A549 (cell line): ENCODE results near the gene TMEM108. TPM values are rescaled to one million over a fixed set of nuclear protein-coding genes. Genes with fewer than 3 reads are reported as not detected.

ENCODE experiments used
- ATAC-seq, 2 experiments: fragments of 200-7000 bp in 1 of 2; fragments of >200 bp in 1 of 2; cut with Nextera tagmentation in 1 of 2; cut with Tn5 transposase in 1 of 2; 3 replicates each; pipeline versions ENCODE4 v1.8.0 to v1.9.1; 2018 to 2020; ENCODE audit warnings: mild to moderate bottlenecking in 1 of 2, moderate library complexity in 1 of 2
- CTCF ChIA-PET: fragments of 300-600 bp; sonication (Branson Sonifier 250); formaldehyde crosslinking; extraction: SDS; loops from one replicate; lab custom pipeline; 2021; ENCODE audit warnings: antibody characterized with exemption, inconsistent platforms; lab: Yijun Ruan, JAX
- POLR2A ChIA-PET: fragments of 350-600 bp; formaldehyde crosslinking; extraction: SDS; loops from one replicate; lab custom pipeline; 2021; ENCODE audit warnings: antibody characterized with exemption, inconsistent platforms; lab: Yijun Ruan, JAX
- DNase-seq, 2 experiments: peaks; one replicate each; pipeline versions ENCODE4 v3.0.0 to v3.0.0-alpha.2; 2011 to 2016; ENCODE audit warnings: low read depth in 1 of 2, low spot score in 1 of 2
- FAIRE-seq: peaks from 2 replicates; lab custom pipeline; 2011; peaks lifted over from hg19 to GRCh38; lab: Jason Lieb, UNC
- H3K27ac ChIP-seq, 2 experiments: fragments of >200 bp; sonication (Bioruptor Twin); formaldehyde crosslinking; 3 replicates each; pipeline ENCODE4 v1.5.1; 2016 to 2017
- H3K4me1 ChIP-seq: fragments of >200 bp; sonication (Bioruptor Twin); formaldehyde crosslinking; 3 replicates; pipeline ENCODE4 v1.6.1; 2016
- H3K4me2 ChIP-seq: fragments of >200 bp; sonication (Bioruptor Twin); formaldehyde crosslinking; 3 replicates; pipeline ENCODE4 v1.6.1; 2016
- H3K4me3 ChIP-seq: fragments of >200 bp; sonication (Bioruptor Twin); formaldehyde crosslinking; 3 replicates; pipeline ENCODE4 v1.5.1; 2016
- H3K9me3 ChIP-seq: fragments of >200 bp; sonication (Bioruptor Twin); formaldehyde crosslinking; 3 replicates; pipeline ENCODE4 v1.6.1; 2016
- BCL3 ChIP-seq: fragments of >200 bp; sonication (Bioruptor Twin); formaldehyde crosslinking; IDR thresholded peaks from 3 replicates; pipeline ENCODE4 v1.6.1; 2016
- BHLHE40 ChIP-seq: IDR thresholded peaks from 2 replicates; pipeline ENCODE4 v1.6.1; 2012; ENCODE audit warnings: low read depth, low read length, inconsistent platforms
- EHF ChIP-seq: fragments of 250-450 bp; sonication (Bioruptor Pico); IDR thresholded peaks from 2 replicates; pipeline ENCODE4 v1.5.0; 2020; ENCODE audit warnings: mild to moderate bottlenecking
- HDAC2 ChIP-seq: fragments of 200-600 bp; sonication (generic); IDR thresholded peaks from 2 replicates; pipeline ENCODE4 v1.6.1; 2016
- HMGXB4 ChIP-seq: fragments of 250-450 bp; sonication (Bioruptor Pico); IDR thresholded peaks from 2 replicates; pipeline ENCODE4 v1.5.0; 2021; ENCODE audit warnings: mild to moderate bottlenecking, moderate library complexity, borderline replicate concordance
- JUNB ChIP-seq: fragments of >200 bp; sonication (Bioruptor Twin); formaldehyde crosslinking; IDR thresholded peaks from 2 replicates; pipeline ENCODE4 v1.6.1; 2016
- MYC ChIP-seq: IDR thresholded peaks from 2 replicates; pipeline ENCODE4 v1.6.1; 2012; ENCODE audit warnings: mild to moderate bottlenecking, inconsistent platforms, low read length, improper control_type of control experiment, borderline replicate concordance
- NPAS2 ChIP-seq: fragments of 250-450 bp; sonication (Bioruptor Pico); IDR thresholded peaks from 2 replicates; pipeline ENCODE4 v1.8.0; 2022; ENCODE audit warnings: mild to moderate bottlenecking, moderate library complexity, borderline replicate concordance
- RFX5 ChIP-seq: fragments of 450-650 bp; IDR thresholded peaks from 2 replicates; pipeline ENCODE4 v1.7.1; 2014; ENCODE audit warnings: antibody characterized with exemption, mild to moderate bottlenecking, moderate library complexity
- TP53 ChIP-seq: fragments of 250-450 bp; sonication (Bioruptor Pico); IDR thresholded peaks from 2 replicates; pipeline ENCODE4 v1.5.0; 2021; ENCODE audit warnings: mild to moderate bottlenecking, moderate library complexity
- ZC3H11A ChIP-seq: fragments of 450-650 bp; IDR thresholded peaks from 2 replicates; pipeline ENCODE4 v1.6.1; 2014; ENCODE audit warnings: antibody characterized with exemption, mild to moderate bottlenecking
- WGBS: methylation state at CpG from one replicate; pipeline ENCODE4 v1.1.6; 2017; ENCODE audit errors: missing lambda C conversion rate; 5-methylcytosine and 5-hydroxymethylcytosine counted together
- polyA plus RNA-seq, 4 experiments: library from polyadenylated mRNA; depleted of rRNA in 3 of 4; stranded (reverse); fragments of >200 nt; fragmentation: RNase III in 1 of 4; extraction: RNeasy Plus Mini Kit Qiagen cat#74134 plus additional on column Dnase treatment in 1 of 4; gene quantifications; 2 replicates in 3 of 4; 3 replicates in 1 of 4; pipeline ENCODE4 v1.2.3, GENCODE V29; 2011 to 2017
- TF ChIP-seq, protein P1 (sequence below): IDR thresholded peaks from 2 replicates; pipeline ENCODE4 v1.6.1; 2012
- TF ChIP-seq, protein P2 (sequence below): fragments of 150-350 bp; IDR thresholded peaks from 2 replicates; pipeline ENCODE4 v1.6.1; 2014; ENCODE audit warnings: low read depth, mild to moderate bottlenecking, low read length
- TF ChIP-seq, protein P3 (sequence below): fragments of >200 bp; sonication (Bioruptor Twin); formaldehyde crosslinking; IDR thresholded peaks from 3 replicates; pipeline ENCODE4 v1.5.1; 2016
- TF ChIP-seq, protein P4 (sequence below): fragments of 450-650 bp; IDR thresholded peaks from 2 replicates; pipeline ENCODE4 v1.6.1; 2014; ENCODE audit warnings: antibody characterized with exemption

Gene TMEM108
- polyA plus RNA-seq, 2 of the 4 experiments (the other 2 are of a cell fraction), result not detected

GRCh38 chr3:133278260-133279043, 240.3 kb downstream of the TMEM108 start:
- H3K4me1 ChIP-seq, result no peaks in the 10 kb centered on the region
- POLR2A ChIA-PET, result no interaction called here
- DNase-seq, result no peak
- H3K9me3 ChIP-seq, result no peaks in the 10 kb centered on the region
- H3K4me3 ChIP-seq, result no peak overlapping the region
- no peak for TF ChIP-seq MYC
- TF ChIP-seq, protein P1, sequence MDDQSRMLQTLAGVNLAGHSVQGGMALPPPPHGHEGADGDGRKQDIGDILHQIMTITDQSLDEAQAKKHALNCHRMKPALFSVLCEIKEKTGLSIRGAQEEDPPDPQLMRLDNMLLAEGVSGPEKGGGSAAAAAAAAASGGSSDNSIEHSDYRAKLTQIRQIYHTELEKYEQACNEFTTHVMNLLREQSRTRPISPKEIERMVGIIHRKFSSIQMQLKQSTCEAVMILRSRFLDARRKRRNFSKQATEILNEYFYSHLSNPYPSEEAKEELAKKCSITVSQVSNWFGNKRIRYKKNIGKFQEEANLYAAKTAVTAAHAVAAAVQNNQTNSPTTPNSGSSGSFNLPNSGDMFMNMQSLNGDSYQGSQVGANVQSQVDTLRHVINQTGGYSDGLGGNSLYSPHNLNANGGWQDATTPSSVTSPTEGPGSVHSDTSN, result no peak
- TF ChIP-seq BCL3, result no peak
- TF ChIP-seq, all 56 proteins: peak for 0
- Histone ChIP-seq H3K4me2 (no peak overlapping the region), H3K27ac (no peak overlapping the region)
- CTCF ChIA-PET, result no interaction called here
- 48% methylated on average over 7 of the region's 7 CpGs for WGBS
- FAIRE-seq, result no peak
- ATAC-seq, result no peak

DNA sequence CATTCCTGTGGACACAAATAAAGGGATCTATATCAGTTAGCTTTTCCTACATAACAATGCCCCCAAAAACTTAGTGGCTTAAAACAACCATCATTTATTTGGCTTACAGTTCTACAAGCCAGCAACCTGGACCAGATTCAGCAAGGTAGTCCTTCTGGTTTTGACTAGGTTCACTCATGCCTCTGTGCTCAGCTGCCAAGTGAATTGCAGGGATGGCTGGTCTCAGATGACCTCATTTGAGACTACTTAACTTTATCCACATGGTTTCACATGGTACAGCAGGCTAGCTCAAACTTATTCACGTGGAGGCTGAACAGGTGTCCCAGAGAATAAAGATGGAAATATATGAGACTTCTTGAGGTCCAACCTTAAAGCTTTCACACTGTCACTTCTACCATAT, 242.4 kb downstream of the TMEM108 start:
- ATAC-seq (no peak), FAIRE-seq (no peak), DNase-seq (no peak)
- Histone ChIP-seq H3K4me1 (no peaks in the 10 kb centered on the region), H3K4me3 (no peak overlapping the region), H3K27ac (no peak overlapping the region), H3K9me3 (no peaks in the 10 kb centered on the region), H3K4me2 (no peak overlapping the region)
- CTCF ChIA-PET, result no interaction called here
- POLR2A ChIA-PET, result no interaction called here
- WGBS, result 0% methylated on average over 1 of the region's 1 CpG
- TF ChIP-seq RFX5 (no peak), ZC3H11A (no peak), TP53 (no peak), EHF (no peak), BHLHE40 (no peak), JUNB (no peak), HDAC2 (no peak), NPAS2 (no peak), BCL3 (no peak), HMGXB4 (no peak)
- TF ChIP-seq, protein P2, sequence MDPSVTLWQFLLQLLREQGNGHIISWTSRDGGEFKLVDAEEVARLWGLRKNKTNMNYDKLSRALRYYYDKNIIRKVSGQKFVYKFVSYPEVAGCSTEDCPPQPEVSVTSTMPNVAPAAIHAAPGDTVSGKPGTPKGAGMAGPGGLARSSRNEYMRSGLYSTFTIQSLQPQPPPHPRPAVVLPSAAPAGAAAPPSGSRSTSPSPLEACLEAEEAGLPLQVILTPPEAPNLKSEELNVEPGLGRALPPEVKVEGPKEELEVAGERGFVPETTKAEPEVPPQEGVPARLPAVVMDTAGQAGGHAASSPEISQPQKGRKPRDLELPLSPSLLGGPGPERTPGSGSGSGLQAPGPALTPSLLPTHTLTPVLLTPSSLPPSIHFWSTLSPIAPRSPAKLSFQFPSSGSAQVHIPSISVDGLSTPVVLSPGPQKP, result no peak
- TF ChIP-seq, protein P3, sequence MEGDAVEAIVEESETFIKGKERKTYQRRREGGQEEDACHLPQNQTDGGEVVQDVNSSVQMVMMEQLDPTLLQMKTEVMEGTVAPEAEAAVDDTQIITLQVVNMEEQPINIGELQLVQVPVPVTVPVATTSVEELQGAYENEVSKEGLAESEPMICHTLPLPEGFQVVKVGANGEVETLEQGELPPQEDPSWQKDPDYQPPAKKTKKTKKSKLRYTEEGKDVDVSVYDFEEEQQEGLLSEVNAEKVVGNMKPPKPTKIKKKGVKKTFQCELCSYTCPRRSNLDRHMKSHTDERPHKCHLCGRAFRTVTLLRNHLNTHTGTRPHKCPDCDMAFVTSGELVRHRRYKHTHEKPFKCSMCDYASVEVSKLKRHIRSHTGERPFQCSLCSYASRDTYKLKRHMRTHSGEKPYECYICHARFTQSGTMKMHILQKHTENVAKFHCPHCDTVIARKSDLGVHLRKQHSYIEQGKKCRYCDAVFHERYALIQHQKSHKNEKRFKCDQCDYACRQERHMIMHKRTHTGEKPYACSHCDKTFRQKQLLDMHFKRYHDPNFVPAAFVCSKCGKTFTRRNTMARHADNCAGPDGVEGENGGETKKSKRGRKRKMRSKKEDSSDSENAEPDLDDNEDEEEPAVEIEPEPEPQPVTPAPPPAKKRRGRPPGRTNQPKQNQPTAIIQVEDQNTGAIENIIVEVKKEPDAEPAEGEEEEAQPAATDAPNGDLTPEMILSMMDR, result no peak
- TF ChIP-seq, protein P4, sequence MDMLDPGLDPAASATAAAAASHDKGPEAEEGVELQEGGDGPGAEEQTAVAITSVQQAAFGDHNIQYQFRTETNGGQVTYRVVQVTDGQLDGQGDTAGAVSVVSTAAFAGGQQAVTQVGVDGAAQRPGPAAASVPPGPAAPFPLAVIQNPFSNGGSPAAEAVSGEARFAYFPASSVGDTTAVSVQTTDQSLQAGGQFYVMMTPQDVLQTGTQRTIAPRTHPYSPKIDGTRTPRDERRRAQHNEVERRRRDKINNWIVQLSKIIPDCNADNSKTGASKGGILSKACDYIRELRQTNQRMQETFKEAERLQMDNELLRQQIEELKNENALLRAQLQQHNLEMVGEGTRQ, result no peak
